Fibroblast of pulmonary artery (primary cell): ENCODE measurements around the gene OR5D16.

Source experiments
- DNase-seq: peaks from one replicate; pipeline ENCODE4 v3.0.0-alpha.2; 2010; ENCODE audit warnings: low read depth
- H3K4me3 ChIP-seq: replicated peaks from 2 replicates; pipeline ENCODE4 v1.5.1; 2011; ENCODE audit warnings: low read depth, mild to moderate bottlenecking, control low read depth, low read length, moderate library complexity
- TF ChIP-seq, protein P1 (sequence below): IDR thresholded peaks from 2 replicates; pipeline ENCODE4 v1.5.1; 2011; ENCODE audit warnings: mild to moderate bottlenecking, control low read depth, low read length, inconsistent platforms; ENCODE audit errors: missing control alignments

Gene OR5D16

DNA sequence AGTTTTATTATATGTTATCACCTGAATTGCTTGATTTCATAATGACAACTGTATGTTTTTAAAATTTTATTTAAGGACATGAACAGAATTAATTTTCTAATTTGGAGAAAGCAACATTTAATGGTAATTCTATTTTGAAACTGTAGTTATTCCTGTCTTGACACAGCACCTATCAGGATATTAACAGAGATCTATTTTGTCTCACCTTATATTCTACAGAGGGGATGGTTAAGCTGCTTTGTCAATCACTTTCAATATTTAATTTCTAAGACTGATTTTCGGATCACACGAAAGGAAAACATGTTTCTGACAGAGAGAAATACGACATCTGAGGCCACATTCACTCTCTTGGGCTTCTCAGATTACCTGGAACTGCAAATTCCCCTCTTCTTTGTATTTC is at the start of gene OR5D16:
TSS of gene OR5D16 (plus strand) at position 301 of the 400 bp plus-strand sequence. CDS start at position 301, 0 bp downstream.
- TF ChIP-seq, protein P1, sequence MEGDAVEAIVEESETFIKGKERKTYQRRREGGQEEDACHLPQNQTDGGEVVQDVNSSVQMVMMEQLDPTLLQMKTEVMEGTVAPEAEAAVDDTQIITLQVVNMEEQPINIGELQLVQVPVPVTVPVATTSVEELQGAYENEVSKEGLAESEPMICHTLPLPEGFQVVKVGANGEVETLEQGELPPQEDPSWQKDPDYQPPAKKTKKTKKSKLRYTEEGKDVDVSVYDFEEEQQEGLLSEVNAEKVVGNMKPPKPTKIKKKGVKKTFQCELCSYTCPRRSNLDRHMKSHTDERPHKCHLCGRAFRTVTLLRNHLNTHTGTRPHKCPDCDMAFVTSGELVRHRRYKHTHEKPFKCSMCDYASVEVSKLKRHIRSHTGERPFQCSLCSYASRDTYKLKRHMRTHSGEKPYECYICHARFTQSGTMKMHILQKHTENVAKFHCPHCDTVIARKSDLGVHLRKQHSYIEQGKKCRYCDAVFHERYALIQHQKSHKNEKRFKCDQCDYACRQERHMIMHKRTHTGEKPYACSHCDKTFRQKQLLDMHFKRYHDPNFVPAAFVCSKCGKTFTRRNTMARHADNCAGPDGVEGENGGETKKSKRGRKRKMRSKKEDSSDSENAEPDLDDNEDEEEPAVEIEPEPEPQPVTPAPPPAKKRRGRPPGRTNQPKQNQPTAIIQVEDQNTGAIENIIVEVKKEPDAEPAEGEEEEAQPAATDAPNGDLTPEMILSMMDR: no peak
- DNase-seq: no peak
- H3K4me3 ChIP-seq: no peak within 1 kb of the TSS

DNA sequence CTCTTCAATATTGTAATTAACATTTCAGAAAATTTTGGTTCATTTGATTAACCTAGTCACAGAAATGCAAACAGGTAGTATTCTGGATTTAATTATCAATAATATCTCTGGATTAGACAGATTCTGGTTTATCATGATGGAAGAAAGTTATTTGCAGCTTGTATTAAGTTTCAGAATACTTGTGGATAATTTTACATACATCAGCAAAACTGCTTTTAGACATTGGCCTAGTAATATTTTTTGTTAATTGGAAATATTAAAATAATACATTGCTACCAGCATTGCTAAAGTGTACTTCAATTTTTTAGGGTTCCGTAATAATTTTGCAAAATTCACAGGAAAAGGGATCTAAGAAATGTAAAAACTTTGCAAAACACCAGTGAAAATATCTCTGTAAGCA is 46.9 kb upstream of the OR5D16 start:
- TF ChIP-seq, protein P1: no peak
- no peak overlapping the region for H3K4me3 ChIP-seq
- DNase-seq: no peak

- TF ChIP-seq, protein P1: no peak
- no peak for DNase-seq
- H3K4me3 ChIP-seq: no peak overlapping the region
Measured at GRCh38 chr11:55793321-55793720, 45.2 kb upstream of the OR5D16 start.

GRCh38 chr11:55795256-55795655 is 43.3 kb upstream of the OR5D16 start, which contains the start of gene OR5D14:
Gene OR5D14 (plus strand): TSS chr11:55795556. CDS start chr11:55795556, 0 bp downstream.
- TF ChIP-seq, protein P1: no peak
- no peak for DNase-seq
- no peak within 1 kb of the TSS for H3K4me3 ChIP-seq

DNA sequence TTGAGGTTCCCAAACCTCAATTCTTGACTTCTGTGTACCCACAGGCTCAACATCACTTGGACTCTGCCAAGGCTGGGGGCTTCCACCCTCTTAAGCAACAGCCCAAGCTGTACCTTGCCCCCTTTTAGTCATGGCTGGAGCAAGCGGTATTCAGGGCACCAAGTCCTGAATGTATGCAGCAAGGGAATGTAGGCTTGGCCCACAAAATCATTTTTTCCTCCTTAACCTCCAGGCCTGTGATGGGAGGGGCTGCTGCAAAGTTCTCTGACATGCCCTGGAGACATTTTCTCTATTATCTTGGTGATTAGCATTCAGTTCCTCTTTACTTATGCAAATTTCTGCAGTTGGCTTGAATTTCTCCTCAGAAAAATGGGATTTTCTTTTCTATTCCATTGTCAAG is 32.3 kb upstream of the OR5D16 start:
- H3K4me3 ChIP-seq: no peak overlapping the region
- TF ChIP-seq, protein P1: no peak
- no peak for DNase-seq

DNA sequence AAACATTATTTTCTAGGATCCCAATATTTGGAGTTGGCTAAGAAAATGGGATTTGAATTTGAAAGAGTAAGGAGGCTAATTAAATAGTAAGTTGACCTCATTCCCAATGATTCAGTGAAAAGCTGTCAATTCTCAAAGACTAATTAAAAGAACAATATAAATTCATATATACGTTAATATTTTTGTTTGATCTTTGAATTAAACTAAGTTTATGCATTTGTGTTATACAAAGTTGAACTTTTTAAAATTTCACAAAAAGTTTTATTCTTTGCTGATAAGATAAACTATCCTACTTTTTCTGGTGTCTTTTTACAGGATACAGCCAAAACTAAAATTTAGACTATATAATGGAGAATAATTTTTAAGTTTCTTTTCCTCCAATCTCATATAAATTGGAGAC is 27.5 kb upstream of the OR5D16 start, which contains the start of gene OR5L1:
TSS of gene OR5L1 (plus strand) at position 301 of the 400 bp plus-strand sequence. CDS start 100 bp downstream, outside the sequence.
- H3K4me3 ChIP-seq: no peak within 1 kb of the TSS
- TF ChIP-seq, protein P1: no peak
- no peak for DNase-seq

DNA sequence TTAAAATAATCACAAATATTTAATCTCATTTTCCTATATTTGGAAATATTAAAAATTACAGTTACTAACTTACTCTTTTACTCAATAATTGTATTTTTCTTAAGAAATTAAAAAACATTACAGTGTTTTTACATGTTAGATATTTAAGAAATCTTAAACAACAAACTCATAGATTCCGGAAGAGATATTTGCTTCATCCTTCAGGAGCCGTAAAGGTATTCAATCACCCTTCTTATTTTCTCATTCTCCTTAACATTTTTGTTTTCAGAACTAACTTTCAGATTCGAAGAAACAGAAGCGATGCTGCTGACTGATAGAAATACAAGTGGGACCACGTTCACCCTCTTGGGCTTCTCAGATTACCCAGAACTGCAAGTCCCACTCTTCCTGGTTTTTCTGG is 19.2 kb upstream of the OR5D16 start, which contains the start of gene OR5D18:
TSS of gene OR5D18 (plus strand) at position 301 of the 400 bp plus-strand sequence. CDS start at position 301, 0 bp downstream.
- H3K4me3 ChIP-seq: no peak within 1 kb of the TSS
- TF ChIP-seq, protein P1: no peak
- DNase-seq: no peak
